Measurements from ENCODE around the gene CXCL1. TPM values are rescaled to one million over a fixed set of nuclear protein-coding genes. Genes with fewer than 3 reads are reported as not detected.
A peak's percentile ranks its signal among the peaks of the same experiment; 100 is the strongest.

The CXCL1 gene
- total and polyA plus RNA-seq, 2 experiments from 2014 or later: 9.6 to 28.8 TPM

- peak overlapping the region; percentile 66 for H3K4me3 ChIP-seq
- H2AFZ ChIP-seq: peak overlapping the region; percentile 88
- peak overlapping the region; percentile 95 for H3K4me2 ChIP-seq
- no peaks in the 10 kb centered on the region for H3K36me3 ChIP-seq (replicated peaks; ENCODE audit: insufficient read depth, low read depth)
- H3K9me3 ChIP-seq (ENCODE audit: low read depth): no peaks in the 10 kb centered on the region
- H3K27me3 ChIP-seq: peaks cover 3% of the 10 kb centered on the region
- no peak for DNase-seq (ENCODE audit: low spot score)
- H3K9me2 ChIP-seq (replicated peaks; ENCODE audit: insufficient read depth): no peaks in the 10 kb centered on the region
- TF ChIP-seq CTCF (IDR thresholded peaks at IDR 0.05; ENCODE audit: poor library complexity) (no peak), EZH2phosphoT487 (IDR thresholded peaks at IDR 0.05; ENCODE audit: low read depth, severe bottlenecking, unreplicated experiment) (no peak), EZH2 (IDR thresholded peaks at IDR 0.05; ENCODE audit: borderline replicate concordance) (no peak)
- peaks cover 5% of the 10 kb centered on the region for H3K4me1 ChIP-seq (ENCODE audit: insufficient read depth)
- no peaks in the 10 kb centered on the region for H4K20me1 ChIP-seq (ENCODE audit: insufficient read depth, poor library complexity, severe bottlenecking)
- H3K79me2 ChIP-seq: no peaks in the 10 kb centered on the region
- H3K27ac ChIP-seq: no peak overlapping the region
- 31% methylated on average over 16 of the region's 16 CpGs for WGBS (ENCODE audit: low lambda C conversion rate, missing lambda C conversion rate)
Measured at GRCh38 chr4:73868206-73869129, 725 bp upstream of the CXCL1 start.

GRCh38 chr4:73870260-73870659 is 1.1 kb downstream of the CXCL1 start:
- no peak overlapping the region for H2AFZ ChIP-seq
- peaks cover 5% of the 10 kb centered on the region for H3K4me1 ChIP-seq (ENCODE audit: insufficient read depth)
- WGBS (ENCODE audit: low lambda C conversion rate, missing lambda C conversion rate): 96% methylated on average over 3 of the region's 3 CpGs
- no peaks in the 10 kb centered on the region for H3K9me2 ChIP-seq (replicated peaks; ENCODE audit: insufficient read depth)
- no peaks in the 10 kb centered on the region for H3K79me2 ChIP-seq
- no peak overlapping the region for H3K27ac ChIP-seq
- no peaks in the 10 kb centered on the region for H3K36me3 ChIP-seq (replicated peaks; ENCODE audit: insufficient read depth, low read depth)
- no peak for TF ChIP-seq CTCF (IDR thresholded peaks at IDR 0.05; ENCODE audit: poor library complexity)
- TF ChIP-seq EZH2 (IDR thresholded peaks at IDR 0.05; ENCODE audit: borderline replicate concordance): no peak
- TF ChIP-seq EZH2phosphoT487 (IDR thresholded peaks at IDR 0.05; ENCODE audit: low read depth, severe bottlenecking, unreplicated experiment): no peak
- peaks cover 3% of the 10 kb centered on the region for H3K27me3 ChIP-seq
- peak overlapping the region; percentile 95 for H3K4me2 ChIP-seq
- H4K20me1 ChIP-seq (ENCODE audit: insufficient read depth, poor library complexity, severe bottlenecking): no peaks in the 10 kb centered on the region
- H3K4me3 ChIP-seq: no peak overlapping the region
- DNase-seq (ENCODE audit: low spot score): no peak
- H3K9me3 ChIP-seq (ENCODE audit: low read depth): no peaks in the 10 kb centered on the region

GRCh38 chr4:73870768-73871167 is 1.6 kb downstream of the CXCL1 start:
- Histone ChIP-seq H3K4me1 (ENCODE audit: insufficient read depth) (peaks cover 5% of the 10 kb centered on the region), H3K27ac (no peak overlapping the region), H3K79me2 (no peaks in the 10 kb centered on the region), H3K27me3 (peaks cover 3% of the 10 kb centered on the region), H2AFZ (no peak overlapping the region), H3K4me2 (peak overlapping the region; percentile 95), H3K36me3 (replicated peaks; ENCODE audit: insufficient read depth, low read depth) (no peaks in the 10 kb centered on the region), H3K4me3 (no peak overlapping the region), H3K9me3 (ENCODE audit: low read depth) (no peaks in the 10 kb centered on the region), H4K20me1 (ENCODE audit: insufficient read depth, poor library complexity, severe bottlenecking) (no peaks in the 10 kb centered on the region), H3K9me2 (replicated peaks; ENCODE audit: insufficient read depth) (no peaks in the 10 kb centered on the region)
- TF ChIP-seq EZH2 (IDR thresholded peaks at IDR 0.05; ENCODE audit: borderline replicate concordance): no peak
- no peak for TF ChIP-seq CTCF (IDR thresholded peaks at IDR 0.05; ENCODE audit: poor library complexity)
- TF ChIP-seq EZH2phosphoT487 (IDR thresholded peaks at IDR 0.05; ENCODE audit: low read depth, severe bottlenecking, unreplicated experiment): no peak
- 70% methylated on average over 1 of the region's 1 CpG for WGBS (ENCODE audit: low lambda C conversion rate, missing lambda C conversion rate)
- DNase-seq (ENCODE audit: low spot score): no peak

Measured in hepatocyte (in vitro differentiated cells).